ENCODE results near the gene GALNT3.

DNA sequence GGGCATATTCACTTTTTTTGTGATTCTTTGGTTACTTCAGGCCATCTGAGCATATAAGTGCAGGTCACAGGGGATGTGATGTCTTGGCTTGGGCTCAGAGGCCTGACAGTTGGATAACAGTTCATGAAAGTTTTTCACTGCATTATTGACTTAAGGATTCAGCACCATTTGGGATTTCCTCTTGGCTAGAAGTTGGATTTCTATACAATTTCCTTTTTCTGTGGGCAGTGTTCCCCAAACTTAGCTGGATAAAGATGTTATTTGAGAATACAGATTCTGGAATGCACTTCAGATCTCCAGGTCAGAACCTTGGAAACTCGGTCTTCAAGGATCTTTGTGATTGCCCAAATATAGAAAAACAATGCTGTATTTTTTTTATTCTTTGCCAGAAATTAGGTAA, 78.0 kb downstream of the GALNT3 start:
- TF ChIP-seq SUZ12 (IDR thresholded peaks at IDR 0.05; ENCODE audit: extremely low read depth, insufficient read depth, insufficient read length): no peak
- no peak for TF ChIP-seq YY1 (IDR thresholded peaks at IDR 0.05; ENCODE audit: insufficient read depth, insufficient read length)
